HFF-Myc (cell line): ENCODE measurements around the gene FDX1.

Source experiments
- DNase-seq: peaks from one replicate; pipeline ENCODE4 v3.0.0-alpha.2; 2011; ENCODE audit warnings: low read depth; ENCODE audit errors: extremely low read depth
- H3K4me3 ChIP-seq: replicated peaks from 2 replicates; pipeline ENCODE4 v1.5.1; 2011; ENCODE audit warnings: low read depth, mild to moderate bottlenecking, control low read depth, low read length
- CTCF ChIP-seq: IDR thresholded peaks from 2 replicates; pipeline ENCODE4 v1.5.1; 2012; ENCODE audit warnings: mild to moderate bottlenecking, low read depth, low read length, control low read depth; ENCODE audit errors: missing control alignments

The FDX1 gene

GRCh38 chr11:110425751-110426545 lies 3.8 kb upstream of the FDX1 start:
- no peak overlapping the region for H3K4me3 ChIP-seq
- peak; percentile 45 for DNase-seq
- no peak for TF ChIP-seq CTCF

- no peak for DNase-seq
- no peak overlapping the region for H3K4me3 ChIP-seq
- TF ChIP-seq CTCF = no peak
Measured at GRCh38 chr11:110428040-110428439, 1.7 kb upstream of the FDX1 start.

GRCh38 chr11:110428956-110429730 lies 605 bp upstream of the FDX1 start:
- H3K4me3 ChIP-seq = peak overlapping the region; percentile 88
- TF ChIP-seq CTCF = no peak
- no peak for DNase-seq

- DNase-seq = no peak
- H3K4me3 ChIP-seq = peak overlapping the region; percentile 88
- no peak for TF ChIP-seq CTCF
Measured at GRCh38 chr11:110430267-110431050, 711 bp downstream of the FDX1 start.

DNA sequence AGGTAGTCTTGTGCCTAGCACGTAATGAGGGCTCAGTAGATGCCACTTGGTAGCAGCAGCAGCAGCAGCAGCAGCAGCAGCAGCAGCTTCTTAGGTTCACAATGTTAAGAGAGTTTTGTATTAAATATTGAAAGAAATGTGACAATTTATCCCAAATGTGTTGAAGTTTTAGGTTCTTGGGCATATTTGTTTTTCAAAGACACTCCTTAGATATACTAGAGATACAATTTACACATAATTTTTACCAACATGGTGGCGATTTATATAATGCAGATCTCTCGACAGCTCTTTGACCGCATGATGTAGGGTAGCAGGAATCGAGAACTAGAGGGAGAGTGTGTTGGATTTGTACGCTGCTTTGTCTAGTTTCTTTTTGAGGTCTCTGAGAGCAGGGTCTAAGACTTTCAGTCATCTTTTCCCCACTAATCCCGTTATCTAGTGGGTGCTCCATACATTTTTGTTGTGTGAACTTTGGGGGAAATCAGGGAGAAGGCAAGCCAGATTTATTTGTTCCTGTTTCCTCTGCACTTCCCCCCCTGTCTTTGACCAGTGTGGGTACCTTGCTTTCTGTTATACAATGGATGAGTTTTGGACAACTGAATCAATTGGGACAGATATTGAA lies 1.4 kb downstream of the FDX1 start:
- peak overlapping the region; percentile 88 for H3K4me3 ChIP-seq
- TF ChIP-seq CTCF = no peak
- DNase-seq = no peak

GRCh38 chr11:110431674-110432073 lies 1.9 kb downstream of the FDX1 start:
- DNase-seq = no peak
- H3K4me3 ChIP-seq = peak overlapping the region; percentile 88
- no peak for TF ChIP-seq CTCF
